SK-N-SH (cell line): ENCODE results near the gene SNX20. TPM values are rescaled to one million over a fixed set of nuclear protein-coding genes. Genes with fewer than 3 reads are reported as not detected.

Experiments used
- CTCF ChIA-PET: fragments of 300-600, 350-600 bp; formaldehyde crosslinking; extraction: SDS; loops from one replicate; lab custom pipeline; 2021; lab: Yijun Ruan, JAX
- POLR2A ChIA-PET: fragments of 350-600 bp; sonication (Branson Sonifier 250); formaldehyde crosslinking; extraction: SDS; loops from one replicate; lab custom pipeline; 2020; ENCODE audit warnings: antibody characterized with exemption, inconsistent platforms; lab: Yijun Ruan, JAX
- DNase-seq: peaks from one replicate; pipeline ENCODE4 v3.0.0; 2012
- H2AFZ ChIP-seq: fragments of 200-600 bp; sonication (generic); 2 replicates; pipeline ENCODE4 v1.8.1; 2016; ENCODE audit warnings: antibody characterized with exemption, mild to moderate bottlenecking, low read depth
- H3F3A ChIP-seq: fragments of 200-600 bp; sonication (generic); replicated peaks from 2 replicates; pipeline ENCODE3; 2016; ENCODE audit warnings: antibody characterized with exemption, mild to moderate bottlenecking; ENCODE audit not compliant: insufficient read depth
- H3K27ac ChIP-seq, 2 experiments: fragments of 200-500 bp in 1 of 2; fragments of 200-600 bp in 1 of 2; sonication (Bioruptor generic) in 1 of 2; sonication (generic), shearing (Covaris generic) in 1 of 2; 2 replicates each; pipeline versions ENCODE4 v1.5.1 to v1.6.1; 2014 to 2016; ENCODE audit warnings: low read depth in 2 of 2, inconsistent platforms in 1 of 2, low read length in 1 of 2, mild to moderate bottlenecking in 1 of 2, mixed read lengths in 1 of 2
- H3K27me3 ChIP-seq: fragments of 200-600 bp; sonication (generic), shearing (Covaris generic); 2 replicates; pipeline ENCODE4 v1.6.1; 2016; ENCODE audit warnings: mixed run types; ENCODE audit not compliant: insufficient read depth
- H3K36me3 ChIP-seq, 2 experiments: fragments of 200-500 bp in 1 of 2; fragments of 200-600 bp in 1 of 2; sonication (Bioruptor generic) in 1 of 2; sonication (generic) in 1 of 2; replicated peaks in 1 of 2; 2 replicates each; pipeline versions ENCODE3 to v1.5.1; 2014 to 2016; ENCODE audit warnings: low read length in 1 of 2, mild to moderate bottlenecking in 1 of 2; ENCODE audit not compliant: insufficient read depth in 2 of 2, control insufficient read depth in 1 of 2
- H3K4me1 ChIP-seq, 2 experiments: fragments of 200-500 bp in 1 of 2; fragments of 200-600 bp in 1 of 2; sonication (Bioruptor generic) in 1 of 2; sonication (generic), shearing (Covaris generic) in 1 of 2; 2 replicates each; pipeline versions ENCODE4 v1.5.1 to v1.6.1; 2014 to 2016; ENCODE audit warnings: low read depth in 1 of 2, low read length in 1 of 2, mixed run types in 1 of 2; ENCODE audit not compliant: insufficient read depth in 2 of 2, control insufficient read depth in 1 of 2
- H3K4me2 ChIP-seq: fragments of 200-600 bp; sonication (generic), shearing (Covaris generic); 2 replicates; pipeline ENCODE4 v1.6.1; 2017; ENCODE audit warnings: mixed run types
- H3K4me3 ChIP-seq, 2 experiments: fragments of 200-500 bp in 1 of 2; fragments of 200-600 bp in 1 of 2; sonication (Bioruptor generic) in 1 of 2; sonication (generic), shearing (Covaris generic) in 1 of 2; 2 replicates each; pipeline versions ENCODE4 v1.5.1 to v1.8.1; 2014 to 2016; ENCODE audit warnings: low read depth in 2 of 2, inconsistent platforms in 1 of 2, low read length in 1 of 2, mild to moderate bottlenecking in 1 of 2, mixed read lengths in 1 of 2, moderate library complexity in 1 of 2
- H3K79me2 ChIP-seq: fragments of 200-600 bp; sonication (generic); 2 replicates; pipeline ENCODE4 v1.8.1; 2017; ENCODE audit warnings: mild to moderate bottlenecking; ENCODE audit not compliant: insufficient read depth
- H3K9ac ChIP-seq: fragments of 200-600 bp; sonication (generic); 2 replicates; pipeline ENCODE4 v1.6.1; 2017; ENCODE audit warnings: mixed run types
- H3K9me2 ChIP-seq: fragments of 200-600 bp; sonication (generic); 2 replicates; pipeline ENCODE4 v1.6.1; 2017; ENCODE audit warnings: mixed run types
- H3K9me3 ChIP-seq: fragments of 200-600 bp; sonication (generic); 2 replicates; pipeline ENCODE4 v1.6.1; 2017; ENCODE audit warnings: mixed run types, mild to moderate bottlenecking, moderate library complexity
- H4K20me1 ChIP-seq: fragments of 200-600 bp; sonication (generic); 2 replicates; pipeline ENCODE4 v1.6.1; 2017; ENCODE audit warnings: mild to moderate bottlenecking, mixed run types; ENCODE audit not compliant: insufficient read depth
- CHD2 ChIP-seq: fragments of 150-350 bp; IDR thresholded peaks from 2 replicates; pipeline ENCODE4 v1.6.1; 2018; ENCODE audit warnings: low read length; ENCODE audit not compliant: partially characterized antibody
- EZH2phosphoT487 ChIP-seq: fragments of 200-600 bp; sonication (generic); IDR thresholded peaks from 2 replicates; pipeline ENCODE4 v1.6.1; 2017; ENCODE audit warnings: low read depth, mixed run types, mild to moderate bottlenecking, antibody characterized with exemption, moderate library complexity, borderline replicate concordance
- JUND ChIP-seq: IDR thresholded peaks from 2 replicates; pipeline ENCODE4 v1.4.0; 2012
- MEF2A ChIP-seq: IDR thresholded peaks from 2 replicates; pipeline ENCODE4 v1.4.0; 2012; ENCODE audit warnings: low read depth, borderline replicate concordance
- NFIC ChIP-seq: IDR thresholded peaks from 2 replicates; pipeline ENCODE4 v1.4.0; 2012; ENCODE audit warnings: borderline replicate concordance
- RAD21 ChIP-seq: IDR thresholded peaks from 2 replicates; pipeline ENCODE4 v1.6.1; 2012; ENCODE audit warnings: mild to moderate bottlenecking, low read length
- TAF1 ChIP-seq: IDR thresholded peaks from 2 replicates; pipeline ENCODE4 v1.6.1; 2012; ENCODE audit warnings: low read depth, mild to moderate bottlenecking, low read length, moderate library complexity, borderline replicate concordance
- WGBS: methylation state at CpG from one replicate; pipeline ENCODE4 v1.1.6; 2017; ENCODE audit warnings: low lambda C conversion rate; 5-methylcytosine and 5-hydroxymethylcytosine counted together
- polyA plus RNA-seq, 3 experiments: library from polyadenylated mRNA; depleted of rRNA; stranded (reverse); fragments of >200 nt; gene quantifications; 2 replicates each; pipeline ENCODE4 v1.2.3, GENCODE V29; 2012
- TF ChIP-seq, protein P1 (sequence below): IDR thresholded peaks from 2 replicates; pipeline ENCODE4 v1.4.0; 2012; ENCODE audit warnings: low read depth, borderline replicate concordance
- TF ChIP-seq, protein P2 (sequence below): IDR thresholded peaks from 2 replicates; pipeline ENCODE4 v1.4.0; 2012; ENCODE audit warnings: low read depth

Gene SNX20
- polyA plus RNA-seq, 1 of the 3 experiments (the other 2 are of a cell fraction) = not detected

DNA sequence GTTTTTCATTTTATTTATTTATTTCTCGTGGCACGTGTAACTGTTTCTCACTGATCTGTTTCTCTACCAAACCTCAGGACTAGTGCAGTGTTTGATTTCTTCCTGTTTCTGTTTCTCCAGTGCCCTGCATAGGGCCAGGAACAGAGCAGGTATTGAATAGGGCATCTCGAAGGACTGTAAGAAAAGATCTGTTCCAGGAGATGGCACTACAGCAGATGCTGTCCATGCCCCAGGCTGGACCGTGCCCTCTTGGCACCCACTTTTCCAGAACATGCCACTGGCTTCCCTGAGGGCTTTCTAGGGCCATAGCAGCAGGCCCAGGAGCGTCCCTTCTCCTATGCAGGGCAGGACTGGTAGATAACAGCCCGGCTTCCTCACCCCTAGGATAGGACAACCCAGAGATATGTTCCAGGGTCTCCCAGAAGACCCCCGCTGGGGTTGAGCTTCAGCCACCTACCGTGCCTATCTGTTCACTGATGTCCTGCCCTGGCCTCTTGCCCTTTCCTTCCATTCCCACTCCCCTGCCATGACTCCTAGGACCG is 4.4 kb downstream of the SNX20 start:
- Histone ChIP-seq H4K20me1 (no peaks in the 10 kb centered on the region), H2AFZ (no peak overlapping the region)
- CTCF ChIA-PET = interaction anchor here (0.6 to 16.3 kb wide), 10 partner anchors 9 to 137 kb away, joined by 3 to 168 read pairs (median 3); no protein-coding TSS in a partner anchor
- TF ChIP-seq JUND = no peak
- no peak for TF ChIP-seq MEF2A
- 0 out of 2 replicates have a peak, but pooled peaks have one; percentile 4 for TF ChIP-seq RAD21
- TF ChIP-seq, protein P1, sequence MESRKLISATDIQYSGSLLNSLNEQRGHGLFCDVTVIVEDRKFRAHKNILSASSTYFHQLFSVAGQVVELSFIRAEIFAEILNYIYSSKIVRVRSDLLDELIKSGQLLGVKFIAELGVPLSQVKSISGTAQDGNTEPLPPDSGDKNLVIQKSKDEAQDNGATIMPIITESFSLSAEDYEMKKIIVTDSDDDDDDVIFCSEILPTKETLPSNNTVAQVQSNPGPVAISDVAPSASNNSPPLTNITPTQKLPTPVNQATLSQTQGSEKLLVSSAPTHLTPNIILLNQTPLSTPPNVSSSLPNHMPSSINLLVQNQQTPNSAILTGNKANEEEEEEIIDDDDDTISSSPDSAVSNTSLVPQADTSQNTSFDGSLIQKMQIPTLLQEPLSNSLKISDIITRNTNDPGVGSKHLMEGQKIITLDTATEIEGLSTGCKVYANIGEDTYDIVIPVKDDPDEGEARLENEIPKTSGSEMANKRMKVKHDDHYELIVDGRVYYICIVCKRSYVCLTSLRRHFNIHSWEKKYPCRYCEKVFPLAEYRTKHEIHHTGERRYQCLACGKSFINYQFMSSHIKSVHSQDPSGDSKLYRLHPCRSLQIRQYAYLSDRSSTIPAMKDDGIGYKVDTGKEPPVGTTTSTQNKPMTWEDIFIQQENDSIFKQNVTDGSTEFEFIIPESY = no peak
- TF ChIP-seq TAF1 = no peak
- TF ChIP-seq EZH2phosphoT487 = no peak
- TF ChIP-seq CHD2 = no peak
- TF ChIP-seq, all 33 proteins: peak for 1
- Histone ChIP-seq H3K4me1 (peaks cover 0 to 3% of the 10 kb centered on the region in 2 experiments; a peak in 1 of 4 replicates), H3K4me3 (no peak overlapping the region), H3K9me2 (no peaks in the 10 kb centered on the region), H3K4me2 (no peak overlapping the region), H3K9me3 (no peaks in the 10 kb centered on the region), H3K27me3 (no peaks in the 10 kb centered on the region), H3K79me2 (no peaks in the 10 kb centered on the region), H3K27ac (no peak overlapping the region), H3K9ac (no peak overlapping the region), H3F3A (no peaks in the 10 kb centered on the region), H3K36me3 (no peaks in the 10 kb centered on the region)
- POLR2A ChIA-PET = no interaction called here
- no peak for DNase-seq
- 38% methylated on average over 9 of the region's 9 CpGs for WGBS

DNA sequence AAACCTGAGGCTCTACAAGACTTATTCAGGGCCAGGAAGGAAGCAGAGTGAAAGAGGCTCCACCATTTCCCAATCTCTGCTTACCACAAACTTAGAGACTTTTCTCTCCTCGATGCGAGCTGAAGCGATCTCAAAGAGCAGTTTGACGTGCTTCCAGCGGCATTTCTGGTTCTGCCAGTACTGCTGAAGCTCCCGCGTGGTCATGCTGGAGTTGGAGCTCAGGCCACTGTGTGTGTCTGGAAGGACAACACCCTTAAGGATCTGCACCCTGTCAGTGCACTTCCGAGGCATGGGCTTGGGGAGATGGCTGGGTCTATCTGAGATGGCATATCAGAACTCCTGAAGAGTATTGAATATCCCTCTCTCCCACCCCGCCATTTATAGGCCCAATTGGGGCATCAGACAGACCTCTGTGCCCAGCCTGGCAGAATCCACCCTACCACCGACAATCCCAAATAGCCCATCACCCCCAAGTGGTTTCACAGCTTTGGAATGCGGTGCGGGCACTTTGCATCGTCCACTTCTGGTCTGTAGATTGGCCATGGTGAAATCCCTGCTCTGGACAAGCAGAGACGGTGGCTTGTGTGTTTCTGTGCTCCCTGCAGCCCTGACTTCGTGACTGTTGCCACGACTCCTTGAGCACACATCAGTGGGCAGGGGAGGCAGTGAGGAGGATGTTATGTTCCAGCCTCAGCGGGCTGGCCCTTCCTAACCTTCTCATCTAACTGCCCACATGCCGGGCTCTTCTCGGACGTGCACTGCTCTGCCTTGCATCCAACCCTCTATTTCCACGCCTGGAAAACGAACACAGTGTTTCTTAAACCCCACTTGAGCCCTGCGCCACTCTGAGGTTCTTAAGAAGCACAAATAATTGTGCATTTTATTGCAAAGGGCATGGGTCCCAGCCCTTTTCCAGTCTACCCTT is 5.2 kb downstream of the SNX20 start:
- Histone ChIP-seq H3K9me3 (no peaks in the 10 kb centered on the region), H3K27ac (no peak overlapping the region), H3F3A (no peaks in the 10 kb centered on the region), H3K36me3 (no peaks in the 10 kb centered on the region), H3K9me2 (no peaks in the 10 kb centered on the region), H3K4me1 (peaks cover 0 to 3% of the 10 kb centered on the region in 2 experiments; a peak in 1 of 4 replicates), H2AFZ (no peak overlapping the region), H3K9ac (no peak overlapping the region), H3K4me2 (no peak overlapping the region), H3K27me3 (no peaks in the 10 kb centered on the region), H3K79me2 (no peaks in the 10 kb centered on the region), H3K4me3 (no peak overlapping the region), H4K20me1 (no peaks in the 10 kb centered on the region)
- ChIA-PET CTCF (interaction anchor here (0.6 to 16.3 kb wide), 5 partner anchors 9 to 138 kb away, joined by 3 to 168 read pairs (median 3); no protein-coding TSS in a partner anchor), POLR2A (no interaction called here)
- no peak for DNase-seq
- 52% methylated on average over 23 of the region's 23 CpGs for WGBS
- no peak for TF ChIP-seq NFIC
- TF ChIP-seq, protein P2, sequence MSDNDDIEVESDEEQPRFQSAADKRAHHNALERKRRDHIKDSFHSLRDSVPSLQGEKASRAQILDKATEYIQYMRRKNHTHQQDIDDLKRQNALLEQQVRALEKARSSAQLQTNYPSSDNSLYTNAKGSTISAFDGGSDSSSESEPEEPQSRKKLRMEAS = no peak
- TF ChIP-seq JUND = no peak
